Measurements from ENCODE around the gene BMP2.

The BMP2 gene

DNA sequence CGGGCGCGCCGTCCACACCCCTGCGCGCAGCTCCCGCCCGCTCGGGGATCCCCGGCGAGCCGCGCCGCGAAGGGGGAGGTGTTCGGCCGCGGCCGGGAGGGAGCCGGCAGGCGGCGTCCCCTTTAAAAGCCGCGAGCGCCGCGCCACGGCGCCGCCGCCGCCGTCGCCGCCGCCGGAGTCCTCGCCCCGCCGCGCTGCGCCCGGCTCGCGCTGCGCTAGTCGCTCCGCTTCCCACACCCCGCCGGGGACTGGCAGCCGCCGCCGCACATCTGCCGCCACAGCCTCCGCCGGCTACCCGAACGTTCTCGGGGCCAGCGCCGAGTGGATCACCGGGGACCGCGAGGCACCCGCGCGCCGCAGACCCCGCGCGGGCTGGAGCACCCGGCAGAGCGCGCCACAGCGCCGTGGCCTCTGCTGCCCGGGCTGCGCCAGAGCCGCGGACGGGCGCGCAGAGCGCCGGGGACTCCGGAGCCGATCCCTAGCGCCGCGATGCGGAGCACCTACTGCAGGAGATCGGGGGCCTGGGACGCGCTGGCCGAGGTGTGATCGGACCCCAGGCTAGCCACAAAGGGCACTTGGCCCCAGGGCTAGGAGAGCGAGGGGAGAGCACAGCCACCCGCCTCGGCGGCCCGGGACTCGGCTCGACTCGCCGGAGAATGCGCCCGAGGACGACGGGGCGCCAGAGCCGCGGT lies at the start of gene BMP2:
BMP2 (plus strand) TSS at position 151 of the 692 bp plus-strand sequence. CDS start 2,441 bp downstream, outside the sequence.
- peak; percentile 58 for DNase-seq (ENCODE audit: low spot score)

DNA sequence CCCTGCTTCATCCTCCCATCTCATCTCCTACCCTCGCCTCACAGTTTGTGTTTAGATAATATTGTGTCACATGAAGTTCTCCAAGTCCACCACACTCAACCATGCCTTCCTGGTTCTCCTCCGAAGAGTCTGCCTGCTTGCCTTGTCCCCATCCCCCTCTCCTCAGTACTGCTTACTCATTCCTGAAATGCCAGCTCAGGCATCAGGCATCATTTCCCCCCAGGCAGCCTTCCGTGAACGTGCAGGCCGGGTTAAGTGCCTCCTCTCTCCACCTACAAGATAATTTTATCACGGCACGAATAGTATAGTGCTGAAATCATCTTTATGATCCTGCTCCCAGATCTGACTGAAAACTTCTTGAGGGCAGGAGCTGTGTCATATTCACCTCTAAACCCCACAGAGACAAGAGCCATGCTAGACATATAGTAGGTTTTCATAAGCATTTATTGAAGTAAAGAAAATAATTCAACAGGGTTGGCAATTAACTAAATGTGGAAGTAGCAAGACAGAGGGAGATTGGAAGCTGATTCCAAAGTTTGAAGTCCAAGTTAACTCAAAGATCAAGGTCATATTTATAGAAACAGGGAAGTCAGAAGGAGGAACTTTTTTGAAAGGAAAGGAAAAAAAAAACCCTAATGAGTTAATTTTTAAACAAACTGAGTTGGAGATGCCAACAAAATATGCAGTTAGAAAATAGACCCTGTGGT lies 48.7 kb upstream of the BMP2 start:
- peak; percentile 27 for DNase-seq (ENCODE audit: low spot score)

DNA sequence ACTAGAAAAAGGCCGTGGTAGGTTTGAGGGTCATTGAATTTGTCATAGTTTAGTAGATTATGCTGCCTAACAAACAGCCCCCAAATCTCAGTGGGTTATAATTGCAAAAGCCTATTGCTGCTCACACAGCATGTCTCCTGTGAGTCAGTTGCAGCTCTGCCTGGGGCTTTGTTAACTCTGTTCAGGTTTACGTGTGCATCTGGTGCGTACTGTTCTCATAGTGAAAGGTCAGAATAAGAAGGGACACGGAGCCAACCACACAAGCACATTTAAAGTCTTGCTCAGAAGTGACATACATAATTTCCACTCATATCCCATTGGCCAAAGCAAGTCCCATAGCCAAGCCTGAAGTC lies 48.1 kb upstream of the BMP2 start:
- DNase-seq (ENCODE audit: low spot score), result no peak

DNA sequence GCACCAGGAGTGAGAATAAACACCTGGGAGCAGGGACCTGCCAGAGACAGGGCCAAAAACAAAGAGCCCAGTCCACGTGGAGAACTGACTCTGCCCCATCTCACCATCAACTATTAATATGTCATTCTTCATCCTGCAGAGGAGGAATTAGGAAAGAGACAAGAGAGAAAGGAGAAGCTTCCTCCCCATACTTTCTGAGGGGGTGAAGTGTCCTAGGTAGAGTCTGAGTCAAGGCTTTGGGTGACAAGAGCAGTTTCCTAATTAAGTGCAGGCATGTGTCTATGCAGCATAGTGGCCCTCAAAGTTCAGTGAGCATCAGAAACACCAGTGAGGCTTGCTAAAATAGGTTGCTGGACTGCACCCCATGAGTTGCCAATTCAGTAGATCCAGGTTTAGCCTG lies 40.7 kb upstream of the BMP2 start:
- DNase-seq (ENCODE audit: low spot score), result no peak

DNA sequence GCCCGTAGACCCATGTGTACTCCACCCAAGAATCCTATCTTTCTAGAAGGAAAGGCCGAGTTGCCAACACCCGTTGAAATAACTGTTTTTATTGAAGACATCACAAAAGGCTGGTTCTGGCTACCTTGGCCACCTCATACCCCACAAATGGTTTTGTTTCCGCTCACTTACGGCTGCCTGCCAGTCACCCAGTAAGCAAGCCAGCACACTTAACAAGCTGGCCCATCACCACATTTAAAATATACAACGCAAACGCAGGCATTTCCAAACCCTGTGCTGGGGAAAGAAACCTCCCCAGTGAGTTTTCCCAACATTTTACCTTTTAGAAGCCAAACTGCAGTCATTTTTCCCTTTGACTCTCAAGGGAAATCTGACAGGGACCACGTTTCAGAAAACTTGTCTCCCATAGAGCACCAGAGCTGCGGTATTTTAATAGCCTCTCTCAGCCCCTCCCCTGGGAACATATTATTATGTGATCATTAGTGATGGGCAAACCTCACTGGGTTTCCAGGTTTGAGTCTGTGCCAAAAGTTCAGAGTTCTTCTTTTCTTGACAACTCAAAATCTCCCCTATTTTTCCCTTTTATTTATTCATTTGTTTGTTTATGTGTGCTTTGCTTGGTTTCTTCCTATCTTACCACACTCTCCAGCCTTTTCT lies 36.7 kb upstream of the BMP2 start:
- no peak for DNase-seq (ENCODE audit: low spot score)

DNA sequence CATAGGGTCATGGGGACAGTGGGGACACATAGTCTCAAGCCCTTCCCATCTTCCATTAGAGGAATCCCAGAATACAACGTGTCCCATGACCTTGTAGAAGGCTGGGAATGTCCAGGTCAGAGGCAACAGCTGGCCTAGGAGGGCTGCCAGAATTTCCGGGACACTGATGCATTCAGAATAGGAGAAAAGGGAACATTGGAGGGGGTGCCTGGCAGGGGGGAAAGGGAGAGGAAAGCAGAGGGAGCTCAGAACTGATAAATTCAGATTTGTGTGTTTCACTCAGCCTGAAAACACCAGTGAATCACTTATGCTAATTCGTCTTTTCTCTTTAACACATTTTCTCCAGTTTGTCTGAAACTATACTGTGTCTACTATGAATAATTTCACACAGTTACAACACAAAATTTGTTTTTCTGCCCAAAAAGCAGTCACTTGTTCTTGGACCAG lies 35.5 kb upstream of the BMP2 start:
- no peak for DNase-seq (ENCODE audit: low spot score)

DNA sequence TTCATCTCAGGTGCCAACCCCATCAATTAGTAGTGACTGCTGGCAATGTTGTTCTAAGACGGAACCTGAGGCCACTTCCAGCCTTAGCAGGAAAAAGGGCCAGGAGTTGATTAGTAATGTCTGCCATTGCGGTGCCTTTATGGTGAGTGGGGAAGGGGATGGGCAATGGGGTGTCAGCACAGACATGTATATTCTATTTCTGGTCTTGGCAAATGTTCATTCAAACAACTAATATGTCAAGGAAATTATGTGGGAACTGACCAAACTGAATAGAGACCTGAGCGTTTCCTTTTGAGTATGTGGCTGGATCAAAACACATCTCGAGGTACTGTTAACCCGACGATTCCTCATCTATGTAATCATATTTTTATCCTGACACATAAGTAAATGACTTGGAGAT lies 34.6 kb upstream of the BMP2 start:
- DNase-seq (ENCODE audit: low spot score), result no peak

DNA sequence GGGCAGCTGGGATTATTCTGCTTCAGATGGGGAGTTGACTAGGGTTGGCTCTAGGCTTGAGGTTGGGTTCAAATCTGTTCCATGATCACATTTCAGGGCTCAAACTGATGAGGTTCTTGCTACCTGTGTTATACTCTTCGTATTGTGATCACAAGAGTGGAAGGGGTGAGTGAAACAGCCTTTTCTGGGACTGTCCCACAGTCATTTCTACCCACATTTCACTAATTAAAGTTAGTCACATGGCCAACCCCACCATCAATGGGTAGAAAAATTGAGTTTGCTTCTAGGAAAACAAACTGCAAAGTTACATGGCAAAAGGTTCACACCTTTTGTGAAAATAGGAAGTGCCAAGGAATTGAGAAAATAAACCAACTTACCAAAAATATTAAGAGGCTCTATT lies 33.5 kb upstream of the BMP2 start:
- DNase-seq (ENCODE audit: low spot score), result no peak

DNA sequence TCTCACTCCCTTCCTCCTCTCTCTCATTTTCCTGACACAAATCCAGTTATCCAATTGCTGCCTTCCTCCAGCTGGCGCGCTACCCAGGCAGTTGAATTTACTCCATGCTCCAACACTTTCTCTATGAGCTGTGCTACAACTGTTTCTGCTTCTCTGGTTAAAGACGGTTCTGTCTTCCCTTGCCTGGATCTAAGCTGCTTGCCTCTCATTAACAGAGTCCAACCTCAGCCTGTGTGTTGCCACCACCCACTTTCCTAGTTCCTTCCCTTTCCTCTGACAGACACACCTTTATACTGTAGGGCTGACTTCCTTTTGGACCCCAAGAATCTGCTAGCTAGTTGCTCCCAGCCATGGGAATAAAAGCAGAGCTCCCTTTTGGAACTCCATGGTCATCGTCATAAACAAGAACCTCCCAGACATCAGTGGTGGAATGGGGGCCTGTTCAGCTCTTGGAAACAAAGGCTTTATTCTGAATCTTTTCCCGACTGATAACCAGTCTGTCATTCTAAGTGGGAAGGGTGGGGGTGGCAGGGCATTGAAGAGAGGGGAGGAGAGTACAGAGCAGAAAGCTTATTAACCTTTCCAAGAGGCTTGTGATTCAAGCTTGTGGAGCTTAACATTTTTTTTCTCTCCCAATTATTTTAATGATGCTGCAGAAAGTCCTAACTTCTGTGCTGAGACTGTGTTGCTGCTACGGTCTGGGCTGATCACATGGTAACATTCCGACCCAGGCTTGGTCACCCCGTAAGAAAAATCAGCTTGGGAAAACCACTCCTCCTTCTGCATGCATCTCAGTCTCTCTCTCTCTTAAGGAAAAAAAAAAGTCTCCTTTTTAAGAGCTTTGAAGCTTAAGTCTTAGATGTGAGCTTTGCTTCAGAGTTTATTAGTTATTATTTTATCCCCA lies 31.3 kb upstream of the BMP2 start:
- DNase-seq (ENCODE audit: low spot score), result peak; percentile 35

DNA sequence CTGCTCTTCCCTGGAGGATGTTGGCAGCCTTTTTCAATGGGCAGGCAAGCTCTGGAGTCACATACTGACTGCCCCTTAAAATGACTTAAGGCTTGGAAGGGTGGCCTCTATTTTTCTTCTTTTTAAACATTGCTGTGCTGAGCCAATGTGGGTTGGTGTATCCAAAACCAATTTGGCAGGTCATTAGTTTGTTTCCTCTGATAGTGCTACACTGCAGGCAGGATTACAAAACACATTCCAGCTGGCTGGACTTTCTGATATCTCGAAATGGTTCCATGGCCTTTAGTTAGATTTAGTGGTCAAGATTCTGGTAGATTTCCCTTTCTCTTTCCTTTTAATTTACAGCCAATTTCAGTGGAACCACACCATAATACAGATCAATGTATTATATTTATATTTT lies 28.1 kb upstream of the BMP2 start:
- no peak for DNase-seq (ENCODE audit: low spot score)

DNA sequence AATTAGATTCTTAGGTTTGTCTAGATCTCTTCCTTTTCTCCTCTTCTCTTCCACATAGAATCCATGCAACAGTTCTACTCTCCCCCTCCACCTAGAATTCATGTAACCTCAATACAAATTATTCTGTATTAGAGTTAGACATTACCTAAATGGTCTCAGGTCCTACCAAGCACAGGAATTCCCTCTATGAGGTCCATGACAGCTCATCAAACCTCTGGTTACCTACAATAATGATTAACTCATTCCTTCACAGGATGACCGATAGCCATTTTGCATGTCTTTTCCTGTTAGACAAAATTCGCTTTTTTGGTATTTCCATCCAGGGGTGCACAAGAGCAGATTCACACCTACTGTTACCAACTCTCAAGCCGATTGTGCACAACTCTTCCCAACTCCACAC lies 27.4 kb upstream of the BMP2 start:
- no peak for DNase-seq (ENCODE audit: low spot score)

DNA sequence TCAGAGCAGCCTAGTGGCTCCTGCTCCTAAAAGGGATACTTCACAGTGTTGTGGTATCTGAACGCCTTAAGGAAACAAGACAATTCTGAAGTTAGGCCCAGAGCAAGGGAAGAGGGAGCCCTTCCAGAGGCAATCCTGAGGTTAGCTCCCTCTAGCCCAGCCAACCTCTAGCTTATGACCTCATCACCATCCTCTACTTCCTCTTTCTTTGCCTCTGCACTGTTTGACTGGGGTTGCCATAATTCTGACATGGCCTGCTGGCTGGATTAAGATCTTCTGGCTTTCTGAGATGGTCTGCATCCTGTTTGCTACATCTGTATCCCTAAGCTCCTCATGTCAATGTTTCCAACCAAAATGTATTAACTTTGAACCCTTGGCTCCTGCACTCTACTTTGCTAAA lies 23.3 kb upstream of the BMP2 start:
- DNase-seq (ENCODE audit: low spot score), result no peak

DNA sequence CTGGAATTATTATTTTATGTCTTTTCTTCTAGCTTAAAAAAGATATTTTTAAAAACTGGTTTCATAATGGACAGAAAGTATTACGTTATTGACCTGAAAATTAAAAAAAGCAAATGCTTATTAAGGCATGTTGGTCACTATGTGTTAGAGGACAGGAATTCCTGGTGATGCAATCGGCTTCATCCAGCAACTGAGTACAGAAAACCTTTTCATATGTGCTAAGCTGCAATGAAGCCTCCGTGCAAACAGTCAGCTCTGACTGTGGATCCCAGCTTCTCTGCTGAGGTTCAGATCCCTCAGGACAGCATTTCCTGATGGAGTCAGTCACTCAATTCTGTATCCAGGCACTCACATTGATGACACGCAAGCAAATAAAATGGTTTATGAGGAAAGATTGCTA lies 22.7 kb upstream of the BMP2 start:
- no peak for DNase-seq (ENCODE audit: low spot score)

DNA sequence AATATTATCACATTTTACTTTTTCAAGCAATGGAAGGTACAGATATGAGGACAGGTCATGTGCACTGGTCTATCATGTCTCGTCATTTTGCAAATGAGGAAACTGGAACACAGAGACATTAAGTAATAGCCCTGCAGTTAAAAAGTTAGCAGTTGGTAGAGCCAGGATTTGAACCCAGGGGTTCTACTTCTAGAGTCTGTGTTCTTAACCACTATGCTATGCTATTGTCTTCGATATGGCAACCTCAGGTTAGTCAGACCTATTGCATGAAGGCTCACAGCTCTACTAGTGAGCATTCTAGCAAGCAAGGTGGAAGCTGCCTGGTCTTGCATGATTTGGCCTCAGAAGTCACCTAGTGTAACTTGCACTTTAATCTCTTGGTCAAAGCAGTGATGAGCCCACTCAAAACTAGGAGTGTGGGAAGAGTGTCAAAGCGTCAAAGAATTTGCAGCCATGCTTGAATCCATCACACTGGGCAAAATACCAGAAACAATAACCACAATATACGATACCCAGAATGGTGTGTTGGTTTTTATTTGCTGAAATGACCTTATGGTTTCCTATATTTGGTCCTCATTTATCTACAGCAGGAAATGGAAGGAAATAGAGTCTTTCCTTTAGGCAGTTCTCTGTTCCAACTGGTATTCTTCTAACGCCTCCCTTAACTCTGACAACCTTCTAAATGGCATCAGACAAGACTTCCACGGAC lies 20.4 kb upstream of the BMP2 start:
- DNase-seq (ENCODE audit: low spot score), result no peak

DNA sequence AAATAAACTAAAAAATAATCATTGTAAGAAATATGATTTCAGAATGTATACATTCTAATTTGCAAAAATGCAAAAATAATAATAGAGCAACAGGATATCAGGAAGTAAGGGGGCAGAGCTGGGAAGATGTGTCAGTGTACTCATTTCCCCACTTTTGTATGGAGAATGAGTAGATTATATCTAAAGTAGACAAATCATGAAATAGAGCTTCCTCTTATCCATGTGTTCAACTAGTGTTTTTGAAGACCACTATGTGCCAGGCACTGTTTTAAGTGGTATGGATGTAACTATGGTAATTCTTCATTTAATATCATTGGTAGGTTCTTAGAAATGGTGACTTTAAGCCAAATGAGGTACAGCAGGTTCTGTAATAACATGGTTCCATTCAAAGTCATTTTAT lies 17.0 kb upstream of the BMP2 start:
- DNase-seq (ENCODE audit: low spot score), result no peak

DNA sequence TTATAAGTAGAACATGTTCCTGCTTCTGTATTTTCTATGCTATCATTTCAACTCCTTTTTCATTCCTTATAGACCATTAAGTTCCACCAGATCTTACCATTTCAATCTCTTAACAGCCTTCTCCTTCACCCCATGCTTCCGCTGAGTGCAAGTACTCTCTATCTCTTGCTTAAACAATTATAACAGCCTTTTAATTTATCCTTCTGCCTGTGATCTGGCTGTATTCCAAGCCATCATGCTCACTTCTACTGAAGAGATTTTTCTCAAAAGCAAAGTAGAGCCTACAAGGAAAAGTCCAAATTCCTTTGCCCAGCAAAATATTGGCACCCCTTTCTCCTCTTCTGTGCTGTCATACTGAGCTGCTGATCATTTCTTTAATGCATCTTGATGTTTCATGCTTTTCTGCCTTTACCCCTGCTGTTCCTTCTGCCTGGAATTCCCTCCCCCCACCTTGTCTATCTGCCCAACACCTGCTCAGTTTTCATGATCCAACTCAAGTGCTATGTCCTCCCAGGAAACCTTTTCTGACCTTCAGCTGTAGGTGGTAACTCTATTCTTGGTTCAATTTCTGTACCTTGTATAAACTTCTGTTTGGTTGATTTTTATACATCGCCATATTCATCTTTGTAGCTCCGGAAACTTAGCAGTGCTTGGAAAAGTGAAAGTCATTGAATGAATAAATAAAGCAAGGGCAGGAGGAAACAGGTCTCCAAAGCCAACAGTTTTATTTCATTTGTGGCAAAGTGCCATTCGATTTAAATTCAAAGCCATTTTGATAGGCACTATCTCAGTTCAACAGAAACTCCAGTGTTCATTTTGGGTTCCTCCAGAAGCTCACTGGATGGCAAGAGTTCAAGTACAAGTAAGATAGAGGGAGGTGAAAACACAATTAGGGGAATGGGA lies 10.5 kb upstream of the BMP2 start:
- DNase-seq (ENCODE audit: low spot score), result no peak

DNA sequence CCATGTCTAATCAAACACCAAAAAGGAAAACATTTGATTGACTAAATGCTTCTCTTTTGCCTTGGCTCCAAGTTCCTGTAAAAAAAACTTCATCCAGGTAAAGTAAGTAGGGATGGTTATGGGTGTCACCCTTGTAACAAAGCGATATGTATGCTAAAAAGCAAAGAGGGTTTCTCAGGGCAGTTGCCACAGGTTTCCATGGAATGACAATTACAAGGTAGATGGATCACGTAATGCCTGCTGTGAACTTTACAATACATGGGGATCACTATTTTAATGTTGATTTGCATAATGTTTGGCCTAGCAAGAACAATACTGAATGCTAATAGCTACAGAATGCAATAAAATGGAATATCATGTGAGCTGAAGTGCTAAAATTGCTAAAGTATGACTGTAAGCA lies 2.9 kb upstream of the BMP2 start:
- DNase-seq (ENCODE audit: low spot score), result no peak

DNA sequence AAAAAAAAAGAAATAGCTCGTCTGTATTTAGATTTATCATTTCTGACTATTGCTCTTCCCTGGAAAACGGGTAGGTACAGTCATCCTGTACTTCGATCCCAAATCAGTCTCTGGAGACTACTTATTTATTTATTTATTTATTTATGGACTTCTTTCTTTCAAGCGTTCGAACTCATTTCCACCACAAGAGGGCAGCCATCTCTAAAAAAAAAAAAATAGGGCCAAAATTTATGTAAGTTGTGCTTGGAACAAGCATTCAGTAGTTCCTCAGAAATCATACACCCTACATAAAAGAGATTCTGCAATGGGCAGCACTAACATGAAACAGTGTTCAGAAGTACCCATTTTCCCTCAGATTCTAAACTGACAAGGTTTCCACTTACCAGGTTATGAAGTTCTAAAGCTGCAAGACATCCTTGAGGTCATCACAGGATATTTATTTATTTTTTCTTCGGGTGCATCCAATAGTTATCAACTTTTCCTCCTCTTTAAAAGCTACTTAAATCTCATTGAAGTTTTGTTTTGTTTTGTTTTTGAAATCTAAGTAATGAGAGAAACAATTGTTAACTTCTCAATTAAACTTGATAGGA lies 1.9 kb upstream of the BMP2 start:
- no peak for DNase-seq (ENCODE audit: low spot score)

DNA sequence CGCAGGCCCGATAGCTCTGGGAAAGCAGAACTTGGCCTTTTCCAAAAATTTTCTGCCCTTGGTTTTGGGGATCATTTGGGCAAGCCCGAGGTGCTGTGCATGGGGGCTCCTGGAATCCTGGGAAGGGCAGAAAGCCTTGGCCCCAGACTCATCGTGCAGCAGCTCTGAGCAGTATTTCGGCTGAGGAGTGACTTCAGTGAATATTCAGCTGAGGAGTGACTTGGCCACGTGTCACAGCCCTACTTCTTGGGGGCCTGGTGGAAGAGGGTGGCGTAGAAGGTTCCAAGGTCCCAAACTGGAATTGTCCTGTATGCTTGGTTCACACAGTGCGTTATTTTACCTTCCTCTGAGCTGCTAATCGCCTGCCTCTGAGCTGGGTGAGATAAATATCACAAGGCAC lies 1.1 kb upstream of the BMP2 start:
- DNase-seq (ENCODE audit: low spot score), result no peak

DNA sequence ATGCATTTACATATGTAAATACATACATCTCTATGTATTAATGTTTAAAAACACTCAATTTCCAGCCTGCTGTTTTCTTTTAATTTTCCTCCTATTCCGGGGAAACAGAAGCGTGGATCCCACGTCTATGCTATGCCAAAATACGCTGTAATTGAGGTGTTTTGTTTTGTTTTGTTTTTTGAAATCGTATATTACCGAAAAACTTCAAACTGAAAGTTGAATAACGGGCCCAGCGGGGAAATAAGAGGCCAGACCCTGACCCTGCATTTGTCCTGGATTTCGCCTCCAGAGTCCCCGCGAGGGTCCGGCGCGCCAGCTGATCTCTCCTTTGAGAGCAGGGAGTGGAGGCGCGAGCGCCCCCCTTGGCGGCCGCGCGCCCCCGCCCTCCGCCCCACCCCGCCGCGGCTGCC lies 355 bp upstream of the BMP2 start:
- no peak for DNase-seq (ENCODE audit: low spot score)

All from iPS-NIHi11 (cell line).